Measurements from ENCODE around the gene PRRC1. TPM values are rescaled to one million over a fixed set of nuclear protein-coding genes. Genes with fewer than 3 reads are reported as not detected.

PRRC1 gene
- 81.5 to 89.0 TPM (median 85.8 TPM) in 3 replicates for total RNA-seq

- peaks cover 25% of the 10 kb centered on the region for H3K36me3 Mint-ChIP-seq
- H3K27ac Mint-ChIP-seq = peak within 1 kb of the TSS; percentile 93
- H3K27me3 Mint-ChIP-seq (ENCODE audit: low read depth) = peaks cover 1% of the 10 kb centered on the region
- H3K4me1 Mint-ChIP-seq = peaks cover 20% of the 10 kb centered on the region
- H3K9me3 Mint-ChIP-seq = peaks cover 17% of the 10 kb centered on the region
- DNase-seq (ENCODE audit: low spot score in 2 of 2, unreplicated experiment in 2 of 2) = peak; percentile 70 to 77
- TF ChIP-seq CTCF (IDR thresholded peaks at IDR 0.05; ENCODE audit: unreplicated experiment) = no peak
- H3K4me3 Mint-ChIP-seq = peak within 1 kb of the TSS; percentile 87
Measured at GRCh38 chr5:127517480-127518318, at the start of gene PRRC1. Gene PRRC1 (plus strand): TSS chr5:127517640. CDS start chr5:127523480, 5,840 bp downstream.

GRCh38 chr5:127471211-127471610, 46.2 kb upstream of the PRRC1 start:
- Mint-ChIP-seq H3K4me1 (no peaks in the 10 kb centered on the region), H3K27me3 (ENCODE audit: low read depth) (peaks cover 3% of the 10 kb centered on the region), H3K27ac (no peak overlapping the region), H3K9me3 (peaks cover 7% of the 10 kb centered on the region), H3K4me3 (no peak overlapping the region), H3K36me3 (no peaks in the 10 kb centered on the region)
- DNase-seq (ENCODE audit: low spot score in 2 of 2, unreplicated experiment in 2 of 2) = no peak
- TF ChIP-seq CTCF (IDR thresholded peaks at IDR 0.05; ENCODE audit: unreplicated experiment) = no peak

GRCh38 chr5:127472700-127473099, 44.7 kb upstream of the PRRC1 start:
- DNase-seq (ENCODE audit: low spot score in 2 of 2, unreplicated experiment in 2 of 2) = no peak
- H3K27me3 Mint-ChIP-seq (ENCODE audit: low read depth) = peaks cover 3% of the 10 kb centered on the region
- H3K9me3 Mint-ChIP-seq = no peaks in the 10 kb centered on the region
- H3K36me3 Mint-ChIP-seq = no peaks in the 10 kb centered on the region
- no peak overlapping the region for H3K4me3 Mint-ChIP-seq
- H3K27ac Mint-ChIP-seq = no peak overlapping the region
- no peak for TF ChIP-seq CTCF (IDR thresholded peaks at IDR 0.05; ENCODE audit: unreplicated experiment)
- H3K4me1 Mint-ChIP-seq = no peaks in the 10 kb centered on the region

GRCh38 chr5:127486471-127486870, 31.0 kb upstream of the PRRC1 start:
- Mint-ChIP-seq H3K36me3 (peaks cover 2% of the 10 kb centered on the region), H3K27me3 (ENCODE audit: low read depth) (peaks cover 9% of the 10 kb centered on the region), H3K9me3 (peaks cover 11% of the 10 kb centered on the region), H3K4me1 (peaks cover 2% of the 10 kb centered on the region), H3K4me3 (no peak overlapping the region), H3K27ac (no peak overlapping the region)
- no peak for TF ChIP-seq CTCF (IDR thresholded peaks at IDR 0.05; ENCODE audit: unreplicated experiment)
- no peak for DNase-seq (ENCODE audit: low spot score in 2 of 2, unreplicated experiment in 2 of 2)

GRCh38 chr5:127492854-127493738, 24.3 kb upstream of the PRRC1 start:
- TF ChIP-seq CTCF (IDR thresholded peaks at IDR 0.05; ENCODE audit: unreplicated experiment) = peak; percentile 96
- peaks cover 9% of the 10 kb centered on the region for H3K9me3 Mint-ChIP-seq
- peaks cover 54% of the 10 kb centered on the region for H3K27me3 Mint-ChIP-seq (ENCODE audit: low read depth)
- H3K4me1 Mint-ChIP-seq = no peaks in the 10 kb centered on the region
- no peak overlapping the region for H3K27ac Mint-ChIP-seq
- peaks cover 2% of the 10 kb centered on the region for H3K36me3 Mint-ChIP-seq
- H3K4me3 Mint-ChIP-seq = no peak overlapping the region
- DNase-seq (ENCODE audit: low spot score in 2 of 2, unreplicated experiment in 2 of 2) = no peak

Measured in mesothelial cell of epicardium (in vitro differentiated cells).